Endodermal cell (in vitro differentiated cells): ENCODE results near the gene CLEC1A. TPM values are rescaled to one million over a fixed set of nuclear protein-coding genes. Genes with fewer than 3 reads are reported as not detected.

Experiments
- DNase-seq: peaks from one replicate; pipeline ENCODE4 v3.0.0-alpha.2; 2017
- H3K27ac ChIP-seq: 2 replicates; pipeline ENCODE4 v1.5.1; 2013; ENCODE audit warnings: mild to moderate bottlenecking, low read depth, low read length, moderate library complexity
- H3K27me3 ChIP-seq: 2 replicates; pipeline ENCODE4 v1.6.1; 2013; ENCODE audit warnings: mild to moderate bottlenecking, low read length, moderate library complexity; ENCODE audit not compliant: insufficient read depth, control insufficient read depth, poor library complexity, severe bottlenecking
- H3K36me3 ChIP-seq: 2 replicates; pipeline ENCODE4 v1.7.0; 2013; ENCODE audit warnings: mild to moderate bottlenecking, low read length, moderate library complexity; ENCODE audit not compliant: control insufficient read depth, insufficient read depth
- H3K4me1 ChIP-seq: one replicate; pipeline ENCODE4 v1.7.0; 2013; ENCODE audit warnings: low read length; ENCODE audit not compliant: control insufficient read depth, insufficient read depth
- H3K4me3 ChIP-seq: 2 replicates; pipeline ENCODE4 v1.5.1; 2013; ENCODE audit warnings: mild to moderate bottlenecking, low read length, moderate library complexity
- H3K9ac ChIP-seq: 2 replicates; pipeline ENCODE4 v1.6.1; 2013; ENCODE audit warnings: mild to moderate bottlenecking, low read length, moderate library complexity; ENCODE audit not compliant: poor library complexity, severe bottlenecking; ENCODE audit errors: extremely low read depth
- H3K9me3 ChIP-seq: 2 replicates; pipeline ENCODE4 v1.6.1; 2013; ENCODE audit warnings: mild to moderate bottlenecking, low read length, moderate library complexity; ENCODE audit not compliant: control insufficient read depth
- H3K27ac Mint-ChIP-seq: 2 replicates; pipeline ENCODE4 v1.8.0; 2020; ENCODE audit warnings: mixed read lengths
- H3K27me3 Mint-ChIP-seq: 2 replicates; pipeline ENCODE4 v1.8.0; 2021; ENCODE audit warnings: mild to moderate bottlenecking, mixed read lengths; ENCODE audit not compliant: insufficient read depth
- H3K36me3 Mint-ChIP-seq: 2 replicates; pipeline ENCODE4 v1.8.0; 2020; ENCODE audit warnings: low read depth, mixed read lengths
- H3K4me1 Mint-ChIP-seq: 2 replicates; pipeline ENCODE4 v1.8.0; 2020; ENCODE audit warnings: mixed read lengths
- H3K4me3 Mint-ChIP-seq: 2 replicates; pipeline ENCODE4 v1.8.0; 2020; ENCODE audit warnings: mild to moderate bottlenecking, moderate library complexity, mixed read lengths
- H3K9me3 Mint-ChIP-seq: 2 replicates; pipeline ENCODE4 v1.8.0; 2020; ENCODE audit warnings: mild to moderate bottlenecking, mixed read lengths
- WGBS, 2 experiments: methylation state at CpG; one replicate each; pipeline versions ENCODE4 v1.1.5 to v1.1.7; 2013; ENCODE audit warnings: missing lambda C conversion rate in 2 of 2, mixed read lengths in 1 of 2; ENCODE audit not compliant: insufficient coverage in 1 of 2, insufficient read length in 1 of 2; 5-methylcytosine and 5-hydroxymethylcytosine counted together
- total RNA-seq, 2 donors: library from RNA; stranded (reverse); fragmentation: NEBNext Ultra II Directional in 1 of 2; extraction: Animal tissue kit (Norgen Biotek cat#: 25700) in 1 of 2; gene quantifications; 2 replicates in 1 of 2; 3 replicates in 1 of 2; pipeline ENCODE4 v1.2.1, GENCODE V29; 2021
- TF ChIP-seq, protein P1 (sequence below): fragments of 200-600 bp; sonication (generic); conservative IDR thresholded peaks from 2 replicates; pipeline ENCODE4 v1.5.0; 2021; ENCODE audit warnings: antibody characterized with exemption, mild to moderate bottlenecking

The CLEC1A gene
- total RNA-seq, 2 donors from 2014 or later, result not detected

DNA sequence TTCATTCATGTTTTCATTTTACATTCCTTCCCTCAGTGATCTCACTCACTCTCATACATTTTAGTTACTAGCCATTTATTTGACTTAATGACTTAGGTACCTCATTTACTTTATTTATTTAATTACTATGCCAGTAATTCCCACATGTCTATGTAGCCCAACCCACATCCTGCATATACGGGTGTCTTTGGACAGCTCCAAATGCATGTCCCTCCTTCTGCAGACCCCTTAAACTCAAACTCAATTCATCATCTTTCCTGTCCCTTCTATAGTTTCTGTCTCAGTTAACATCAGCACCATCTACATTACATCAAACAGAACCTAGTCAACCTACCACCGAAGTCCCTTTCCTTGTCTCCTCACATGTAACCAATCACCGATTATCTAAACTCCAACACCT, 2.8 kb downstream of the CLEC1A start:
- Histone ChIP-seq H3K9me3 (no peaks in the 10 kb centered on the region), H3K36me3 (no peaks in the 10 kb centered on the region), H3K4me1 (no peaks in the 10 kb centered on the region), H3K27me3 (no peaks in the 10 kb centered on the region), H3K27ac (no peak overlapping the region), H3K4me3 (no peak overlapping the region), H3K9ac (no peak overlapping the region)
- no peaks in the 10 kb centered on the region for H3K36me3 Mint-ChIP-seq
- TF ChIP-seq, protein P1, sequence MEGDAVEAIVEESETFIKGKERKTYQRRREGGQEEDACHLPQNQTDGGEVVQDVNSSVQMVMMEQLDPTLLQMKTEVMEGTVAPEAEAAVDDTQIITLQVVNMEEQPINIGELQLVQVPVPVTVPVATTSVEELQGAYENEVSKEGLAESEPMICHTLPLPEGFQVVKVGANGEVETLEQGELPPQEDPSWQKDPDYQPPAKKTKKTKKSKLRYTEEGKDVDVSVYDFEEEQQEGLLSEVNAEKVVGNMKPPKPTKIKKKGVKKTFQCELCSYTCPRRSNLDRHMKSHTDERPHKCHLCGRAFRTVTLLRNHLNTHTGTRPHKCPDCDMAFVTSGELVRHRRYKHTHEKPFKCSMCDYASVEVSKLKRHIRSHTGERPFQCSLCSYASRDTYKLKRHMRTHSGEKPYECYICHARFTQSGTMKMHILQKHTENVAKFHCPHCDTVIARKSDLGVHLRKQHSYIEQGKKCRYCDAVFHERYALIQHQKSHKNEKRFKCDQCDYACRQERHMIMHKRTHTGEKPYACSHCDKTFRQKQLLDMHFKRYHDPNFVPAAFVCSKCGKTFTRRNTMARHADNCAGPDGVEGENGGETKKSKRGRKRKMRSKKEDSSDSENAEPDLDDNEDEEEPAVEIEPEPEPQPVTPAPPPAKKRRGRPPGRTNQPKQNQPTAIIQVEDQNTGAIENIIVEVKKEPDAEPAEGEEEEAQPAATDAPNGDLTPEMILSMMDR, result no peak
- 94 to 100% methylated on average over 3 of the region's 3 CpGs for WGBS, 2 experiments
- DNase-seq, result no peak
- H3K4me3 Mint-ChIP-seq, result no peak overlapping the region
- no peaks in the 10 kb centered on the region for H3K27me3 Mint-ChIP-seq
- H3K9me3 Mint-ChIP-seq, result no peaks in the 10 kb centered on the region
- peaks cover 5% of the 10 kb centered on the region for H3K4me1 Mint-ChIP-seq
- no peak overlapping the region for H3K27ac Mint-ChIP-seq

DNA sequence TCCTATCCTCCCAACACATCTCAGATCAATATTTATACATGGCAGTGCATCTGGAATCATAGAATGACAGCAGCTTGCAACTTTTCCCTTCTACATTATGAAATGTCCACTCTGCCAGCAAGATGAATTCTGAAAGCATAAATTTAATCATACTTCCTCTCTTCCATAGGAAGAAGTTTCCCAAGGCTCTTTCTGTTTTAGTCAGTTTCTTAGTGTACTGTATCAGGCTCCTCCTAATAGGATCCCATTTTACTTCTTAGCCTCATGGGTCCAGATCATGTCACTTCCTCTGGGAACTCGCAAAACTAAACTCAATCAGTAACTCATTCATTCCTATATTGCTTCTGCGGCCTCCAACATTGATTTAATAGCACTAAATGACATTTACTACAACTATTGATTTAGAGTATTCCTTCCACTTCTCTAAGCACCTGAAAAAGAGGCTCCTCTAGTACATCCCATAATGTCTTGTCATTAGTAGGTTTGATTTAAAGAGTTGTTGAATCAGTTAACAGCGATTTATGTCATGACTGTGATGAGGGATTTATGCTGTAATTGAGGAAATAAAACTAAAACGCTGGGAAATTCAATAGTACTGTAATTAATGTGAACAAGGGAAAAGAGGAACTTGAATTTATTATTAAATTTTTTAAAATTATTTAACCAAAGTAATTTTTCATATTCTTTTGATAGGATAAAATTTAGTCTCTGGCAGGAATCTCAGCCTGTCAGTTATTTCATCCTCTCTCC, 4.0 kb downstream of the CLEC1A start:
- H3K4me3 Mint-ChIP-seq, result no peak overlapping the region
- 92% methylated on average over 4 of the region's 4 CpGs; no CpG with 5 or more reads in 1 of the 2 experiments for WGBS, 2 experiments
- no peaks in the 10 kb centered on the region for H3K9me3 Mint-ChIP-seq
- H3K27me3 Mint-ChIP-seq, result no peaks in the 10 kb centered on the region
- H3K4me1 ChIP-seq, result peaks cover 4% of the 10 kb centered on the region
- H3K4me1 Mint-ChIP-seq, result peaks cover 9% of the 10 kb centered on the region
- H3K9ac ChIP-seq, result no peak overlapping the region
- no peak overlapping the region for H3K27ac Mint-ChIP-seq
- no peak overlapping the region for H3K4me3 ChIP-seq
- TF ChIP-seq, protein P1, result no peak
- H3K36me3 ChIP-seq, result no peaks in the 10 kb centered on the region
- H3K27ac ChIP-seq, result no peak overlapping the region
- H3K27me3 ChIP-seq, result no peaks in the 10 kb centered on the region
- H3K36me3 Mint-ChIP-seq, result no peaks in the 10 kb centered on the region
- DNase-seq, result no peak
- H3K9me3 ChIP-seq, result no peaks in the 10 kb centered on the region

DNA sequence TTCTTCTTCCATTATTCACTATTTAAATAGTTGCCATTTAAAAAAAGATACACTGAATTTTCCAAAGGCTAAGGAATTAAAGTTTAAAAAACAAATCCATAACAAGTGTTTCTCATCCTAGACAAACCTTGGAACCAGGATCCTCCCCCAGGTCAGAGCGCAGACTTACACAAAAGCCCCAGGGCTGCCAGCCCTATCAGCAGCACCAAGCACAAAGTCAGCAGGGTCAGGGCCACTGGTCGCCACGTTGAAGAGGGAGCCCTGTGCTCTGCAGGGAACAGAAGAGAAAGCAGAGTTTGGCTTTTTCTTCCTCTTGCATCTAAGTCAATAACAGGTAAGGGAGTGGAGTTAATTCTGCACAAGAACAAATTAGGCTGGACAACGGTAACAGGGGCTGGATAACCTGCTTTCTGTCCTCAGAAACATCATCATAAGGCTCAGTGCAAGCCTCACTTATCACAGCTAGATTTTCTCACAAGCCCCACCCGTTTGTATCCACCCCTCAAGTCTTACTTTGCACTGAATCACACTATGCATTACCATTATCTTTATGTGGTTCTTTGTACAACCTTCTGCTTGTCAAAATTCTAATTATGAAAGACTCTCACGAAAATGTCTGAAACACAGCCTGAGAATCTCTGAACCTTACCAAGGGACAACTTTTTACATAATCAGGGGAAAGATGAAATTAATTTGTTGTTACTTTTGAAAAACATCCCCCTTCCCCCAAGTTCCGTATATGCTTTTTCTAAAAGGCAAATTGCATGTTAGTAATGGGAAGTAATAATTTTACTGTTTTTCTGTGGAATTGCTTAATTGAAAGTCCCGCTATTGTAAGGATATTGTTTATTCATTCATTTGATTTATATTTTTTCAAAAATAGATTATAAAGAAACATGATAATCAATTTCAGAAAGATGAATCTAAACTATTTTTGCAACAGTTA, 9.6 kb downstream of the CLEC1A start:
- no peak overlapping the region for H3K27ac Mint-ChIP-seq
- H3K4me1 Mint-ChIP-seq, result peaks cover 9% of the 10 kb centered on the region
- H3K27me3 Mint-ChIP-seq, result no peaks in the 10 kb centered on the region
- TF ChIP-seq, protein P1, result no peak
- H3K27ac ChIP-seq, result no peak overlapping the region
- no peaks in the 10 kb centered on the region for H3K36me3 ChIP-seq
- peaks cover 9% of the 10 kb centered on the region for H3K9me3 ChIP-seq
- H3K27me3 ChIP-seq, result no peaks in the 10 kb centered on the region
- no peak overlapping the region for H3K4me3 ChIP-seq
- WGBS, 2 experiments, result 57% methylated on average over 2 to 6 of the region's 8 CpGs
- peak; percentile 61 for DNase-seq
- peaks cover 5% of the 10 kb centered on the region for H3K9me3 Mint-ChIP-seq
- peaks cover 4% of the 10 kb centered on the region for H3K4me1 ChIP-seq
- H3K4me3 Mint-ChIP-seq, result no peak overlapping the region
- H3K36me3 Mint-ChIP-seq, result peaks cover 1% of the 10 kb centered on the region
- H3K9ac ChIP-seq, result no peak overlapping the region
